Mucosa of descending colon (tissue), 3 donors: ENCODE measurements around the gene NKD2. TPM values are rescaled to one million over a fixed set of nuclear protein-coding genes. Genes with fewer than 3 reads are reported as not detected.

Source experiments
- ATAC-seq: fragments of 200-7000 bp; cut with Tn5 transposase; one replicate; pipeline ENCODE4 v1.9.1; 2020; ENCODE audit warnings: mild to moderate bottlenecking, moderate library complexity
- DNase-seq, 3 donors: peaks; one replicate each; pipeline ENCODE4 v3.0.0-alpha.2; 2020
- H3K36me3 ChIP-seq: fragments of 200-600 bp; one replicate; pipeline ENCODE4 v1.8.0; 2021; ENCODE audit warnings: low read depth, mild to moderate bottlenecking
- H3K4me1 ChIP-seq: fragments of 200-600 bp; one replicate; pipeline ENCODE4 v1.8.0; 2021; ENCODE audit warnings: low read depth, mild to moderate bottlenecking
- H3K4me3 ChIP-seq: fragments of 200-600 bp; one replicate; pipeline ENCODE4 v1.8.0; 2021; ENCODE audit warnings: mild to moderate bottlenecking
- H3K9me3 ChIP-seq: fragments of 200-600 bp; one replicate; pipeline ENCODE4 v1.8.0; 2021; ENCODE audit warnings: mild to moderate bottlenecking
- intact Hi-C, 2 donors: fragments of 100-400 bp; cut with DNase I in 1 of 2; cut with micrococcal nuclease in 1 of 2; formaldehyde crosslinking; loops; one replicate each; pipeline versions ENCODE4 v1.11.0 to v1.11.1; 2022; cut with DNase I, micrococcal nuclease
- total RNA-seq, 3 donors: library from RNA; stranded (reverse); fragmentation: NEBNext Ultra II Directional in 2 of 3; extraction: Animal tissue kit (Norgen Biotek cat#: 25700) in 2 of 3; gene quantifications; one replicate each; pipeline versions ENCODE4 v1.2.1 to v1.2.4, GENCODE V29; 2021 to 2023
- TF ChIP-seq, protein P1 (sequence below): fragments of 200-600 bp; IDR thresholded peaks from one replicate; pipeline ENCODE4 v1.8.0; 2022; ENCODE audit warnings: antibody characterized with exemption, mild to moderate bottlenecking
- donor health status: DM: no; HTN: no; CAD: no; lungs with moderate emphysema.
- donor health status: DM: no; HTN: no; CAD: no.
- donor health status: DM: no; HTN: yes; CAD: no.

The NKD2 gene
- total RNA-seq, 3 donors from 2014 or later = 0.93 to 3.7 (median 2.1) TPM

- DNase-seq (peak in 2 of 3 donors; percentile 27 to 34), ATAC-seq (no peak)
- H3K4me3 ChIP-seq = no peak overlapping the region
- no peaks in the 10 kb centered on the region for H3K9me3 ChIP-seq
- H3K36me3 ChIP-seq = no peaks in the 10 kb centered on the region
- TF ChIP-seq, protein P1, sequence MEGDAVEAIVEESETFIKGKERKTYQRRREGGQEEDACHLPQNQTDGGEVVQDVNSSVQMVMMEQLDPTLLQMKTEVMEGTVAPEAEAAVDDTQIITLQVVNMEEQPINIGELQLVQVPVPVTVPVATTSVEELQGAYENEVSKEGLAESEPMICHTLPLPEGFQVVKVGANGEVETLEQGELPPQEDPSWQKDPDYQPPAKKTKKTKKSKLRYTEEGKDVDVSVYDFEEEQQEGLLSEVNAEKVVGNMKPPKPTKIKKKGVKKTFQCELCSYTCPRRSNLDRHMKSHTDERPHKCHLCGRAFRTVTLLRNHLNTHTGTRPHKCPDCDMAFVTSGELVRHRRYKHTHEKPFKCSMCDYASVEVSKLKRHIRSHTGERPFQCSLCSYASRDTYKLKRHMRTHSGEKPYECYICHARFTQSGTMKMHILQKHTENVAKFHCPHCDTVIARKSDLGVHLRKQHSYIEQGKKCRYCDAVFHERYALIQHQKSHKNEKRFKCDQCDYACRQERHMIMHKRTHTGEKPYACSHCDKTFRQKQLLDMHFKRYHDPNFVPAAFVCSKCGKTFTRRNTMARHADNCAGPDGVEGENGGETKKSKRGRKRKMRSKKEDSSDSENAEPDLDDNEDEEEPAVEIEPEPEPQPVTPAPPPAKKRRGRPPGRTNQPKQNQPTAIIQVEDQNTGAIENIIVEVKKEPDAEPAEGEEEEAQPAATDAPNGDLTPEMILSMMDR = no peak
- intact Hi-C loops = loop anchor here in 1 of 2 donors (10.0 kb wide), 1 partner anchor 85 kb away; no protein-coding TSS in a partner anchor
- peaks cover 13% of the 10 kb centered on the region for H3K4me1 ChIP-seq
Observed at GRCh38 chr5:1009359-1010180, 968 bp downstream of the NKD2 start.

- Histone ChIP-seq H3K4me3 (no peak overlapping the region), H3K36me3 (no peaks in the 10 kb centered on the region), H3K4me1 (peaks cover 10% of the 10 kb centered on the region), H3K9me3 (no peaks in the 10 kb centered on the region)
- TF ChIP-seq, protein P1 = no peak
- intact Hi-C loops = no loop called here
- DNase-seq (peak in 2 of 3 donors; percentile 17 to 20), ATAC-seq (no peak)
Observed at GRCh38 chr5:1010181-1010510, 1.5 kb downstream of the NKD2 start.

- Histone ChIP-seq H3K36me3 (no peaks in the 10 kb centered on the region), H3K9me3 (no peaks in the 10 kb centered on the region), H3K4me3 (no peak overlapping the region), H3K4me1 (peaks cover 6% of the 10 kb centered on the region)
- TF ChIP-seq, protein P1 = no peak
- no peak for ATAC-seq
- peak in 2 of 3 donors; percentile 18 to 37 for DNase-seq
- intact Hi-C loops = no loop called here
Observed at GRCh38 chr5:1010641-1011046, 2.0 kb downstream of the NKD2 start.

DNA sequence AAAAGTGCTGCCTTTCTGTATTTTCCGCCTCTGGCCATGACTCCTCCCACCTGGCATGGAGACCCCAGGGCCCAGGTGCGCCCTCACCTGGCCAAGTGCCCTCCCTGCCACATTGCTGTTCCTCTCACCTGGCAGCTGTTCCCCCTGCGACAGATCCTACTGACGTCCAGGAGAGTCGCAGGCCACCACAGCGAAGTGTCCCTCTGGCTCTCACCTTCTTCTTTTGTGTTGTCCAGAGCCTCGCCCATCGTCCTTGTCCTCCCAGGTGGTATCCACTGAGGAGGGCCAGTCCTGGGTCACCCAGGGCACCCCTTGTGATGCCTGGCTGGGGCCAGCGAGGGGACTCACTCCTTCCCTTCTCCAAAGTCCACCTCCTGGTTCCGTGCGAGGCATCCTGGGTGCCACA is 2.6 kb downstream of the NKD2 start:
- Histone ChIP-seq H3K4me3 (no peak overlapping the region), H3K36me3 (no peaks in the 10 kb centered on the region), H3K4me1 (peaks cover 6% of the 10 kb centered on the region), H3K9me3 (no peaks in the 10 kb centered on the region)
- TF ChIP-seq, protein P1 = peak; percentile 44
- DNase-seq = peak; percentile 50 to 61 (median 51)
- intact Hi-C loops = no loop called here
- ATAC-seq = peak; percentile 57

GRCh38 chr5:1011741-1012312 is 3.2 kb downstream of the NKD2 start:
- TF ChIP-seq, protein P1 = no peak
- DNase-seq (peak in 2 of 3 donors; percentile 10 to 34), ATAC-seq (no peak)
- intact Hi-C loops = no loop called here
- no peak overlapping the region for H3K4me3 ChIP-seq
- no peaks in the 10 kb centered on the region for H3K9me3 ChIP-seq
- no peaks in the 10 kb centered on the region for H3K36me3 ChIP-seq
- H3K4me1 ChIP-seq = peaks cover 6% of the 10 kb centered on the region
